Gastroesophageal sphincter (tissue), 3 donors: ENCODE measurements around the gene RBPJ.

Experiments used
- CTCF ChIP-seq, 4 experiments: fragments of 200-600 bp in 2 of 4; fragments of 450-650 bp in 2 of 4; sonication (generic) in 1 of 4; IDR thresholded peaks; one replicate each; pipeline ENCODE4 v1.5.1; 2017 to 2019; ENCODE audit warnings: antibody characterized with exemption in 4 of 4, mild to moderate bottlenecking in 2 of 4, moderate library complexity in 2 of 4
- EP300 ChIP-seq: sonication (generic); formaldehyde crosslinking; IDR thresholded peaks from one replicate; pipeline ENCODE4 v1.6.1; 2017; ENCODE audit warnings: antibody characterized with exemption, mild to moderate bottlenecking
- POLR2A ChIP-seq, 2 donors: fragments of 450-650 bp; IDR thresholded peaks; one replicate each; pipeline ENCODE4 v1.6.1; 2017; ENCODE audit warnings: antibody characterized with exemption in 2 of 2, mild to moderate bottlenecking in 2 of 2, moderate library complexity in 1 of 2
- POLR2AphosphoS5 ChIP-seq: sonication (generic); formaldehyde crosslinking; IDR thresholded peaks from one replicate; pipeline ENCODE4 v1.6.1; 2017; ENCODE audit warnings: antibody characterized with exemption

DNA sequence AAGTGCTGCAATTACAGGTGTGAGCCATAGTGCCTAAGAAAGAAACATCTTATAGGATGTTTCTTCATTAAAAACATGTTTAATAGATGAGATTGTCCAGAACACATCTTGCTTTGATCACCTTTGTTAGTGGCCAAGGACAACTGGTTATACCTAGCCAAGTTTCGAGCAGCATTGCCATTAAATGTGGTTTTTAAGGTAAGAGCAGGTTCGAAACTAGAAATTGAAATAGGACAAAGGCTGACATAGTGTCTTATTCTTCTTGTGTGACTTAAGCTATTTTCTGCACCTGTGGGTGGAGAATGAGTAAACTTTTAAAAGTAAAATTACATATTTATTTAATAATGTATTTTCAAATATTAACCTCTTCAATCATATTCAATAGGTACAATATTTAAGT lies 59.0 kb downstream of the RBPJ start:
- TF ChIP-seq POLR2A (IDR thresholded peaks at IDR 0.05), result no peak
- TF ChIP-seq CTCF (IDR thresholded peaks at IDR 0.05), result no peak
- TF ChIP-seq POLR2AphosphoS5, result no peak
- no peak for TF ChIP-seq EP300
